ENCODE measurements around the gene PRKAR1B. TPM values are rescaled to one million over a fixed set of nuclear protein-coding genes. Genes with fewer than 3 reads are reported as not detected.

PRKAR1B gene
- total and polyA plus RNA-seq, 10 donors: 9.9 to 39.5 (median 23.5) TPM

GRCh38 chr7:768881-769504 lies 41.9 kb upstream of the PRKAR1B start:
- Histone ChIP-seq H3K27ac (peak overlapping the region in 5 of 8 donors; percentile 3 to 48 (median 22)), H3K4me3 (no peak overlapping the region), H3K4me1 (peaks cover 0 to 24% (median 17%) of the 10 kb centered on the region in 6 donors), H3K27me3 (replicated peaks in 1 of 7) (no peaks in the 10 kb centered on the region), H3K36me3 (peaks cover 8 to 87% (median 30%) of the 10 kb centered on the region in 6 donors), H3K9me3 (no peaks in the 10 kb centered on the region)
- 87 to 91% (median 90%) methylated on average over 14 to 36 of the region's 36 CpGs for WGBS, 5 donors
- intact Hi-C loops (cut with DNase I; ENCODE audit: low total_unique reads): no loop called here
- DNase-seq: no peak
- TF ChIP-seq, protein P1, sequence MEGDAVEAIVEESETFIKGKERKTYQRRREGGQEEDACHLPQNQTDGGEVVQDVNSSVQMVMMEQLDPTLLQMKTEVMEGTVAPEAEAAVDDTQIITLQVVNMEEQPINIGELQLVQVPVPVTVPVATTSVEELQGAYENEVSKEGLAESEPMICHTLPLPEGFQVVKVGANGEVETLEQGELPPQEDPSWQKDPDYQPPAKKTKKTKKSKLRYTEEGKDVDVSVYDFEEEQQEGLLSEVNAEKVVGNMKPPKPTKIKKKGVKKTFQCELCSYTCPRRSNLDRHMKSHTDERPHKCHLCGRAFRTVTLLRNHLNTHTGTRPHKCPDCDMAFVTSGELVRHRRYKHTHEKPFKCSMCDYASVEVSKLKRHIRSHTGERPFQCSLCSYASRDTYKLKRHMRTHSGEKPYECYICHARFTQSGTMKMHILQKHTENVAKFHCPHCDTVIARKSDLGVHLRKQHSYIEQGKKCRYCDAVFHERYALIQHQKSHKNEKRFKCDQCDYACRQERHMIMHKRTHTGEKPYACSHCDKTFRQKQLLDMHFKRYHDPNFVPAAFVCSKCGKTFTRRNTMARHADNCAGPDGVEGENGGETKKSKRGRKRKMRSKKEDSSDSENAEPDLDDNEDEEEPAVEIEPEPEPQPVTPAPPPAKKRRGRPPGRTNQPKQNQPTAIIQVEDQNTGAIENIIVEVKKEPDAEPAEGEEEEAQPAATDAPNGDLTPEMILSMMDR (IDR thresholded peaks at IDR 0.05 in 8 of 11, conservative IDR thresholded peaks at IDR 0.05 in 3 of 11): no peak
- TF ChIP-seq POLR2AphosphoS5 (IDR thresholded peaks at IDR 0.05): peak in 1 of 3 donors; percentile 31

- WGBS, 5 donors: 89 to 94% (median 91%) methylated on average over 65 of the region's 65 CpGs
- intact Hi-C loops (cut with DNase I; ENCODE audit: low total_unique reads): no loop called here
- Histone ChIP-seq H3K4me1 (peaks cover 0 to 24% (median 17%) of the 10 kb centered on the region in 6 donors), H3K27me3 (replicated peaks in 1 of 7) (no peaks in the 10 kb centered on the region), H3K27ac (peak overlapping the region in 4 of 8 donors; percentile 18 to 48 (median 24)), H3K36me3 (peaks cover 9 to 87% (median 38%) of the 10 kb centered on the region in 6 donors), H3K4me3 (no peak overlapping the region), H3K9me3 (no peaks in the 10 kb centered on the region)
- peak; percentile 76 for DNase-seq
- TF ChIP-seq, protein P1 (IDR thresholded peaks at IDR 0.05 in 8 of 11, conservative IDR thresholded peaks at IDR 0.05 in 3 of 11): no peak
- peak in 1 of 3 donors; percentile 11 for TF ChIP-seq POLR2AphosphoS5 (IDR thresholded peaks at IDR 0.05)
These were observed 41.1 kb upstream of the PRKAR1B start for GRCh38 chr7:767941-768731.

DNA sequence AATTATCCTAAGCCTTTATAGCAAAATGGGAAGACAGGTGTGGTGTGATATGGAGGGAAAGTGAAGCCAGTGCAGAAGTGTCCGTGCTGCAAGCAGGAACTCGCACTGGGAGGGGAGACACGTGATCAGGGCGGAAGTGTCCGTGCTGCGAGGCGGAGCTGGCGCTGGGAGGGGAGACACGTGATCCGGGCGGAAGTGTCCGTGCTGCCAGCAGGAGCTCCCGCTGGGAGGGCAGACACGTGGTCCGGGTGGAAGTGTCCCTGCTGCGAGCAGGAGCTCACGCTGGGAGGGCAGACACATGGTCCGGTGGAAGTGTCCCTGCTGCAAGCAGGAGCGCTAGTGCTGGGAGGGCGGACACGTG lies 40.5 kb upstream of the PRKAR1B start:
- H3K27ac ChIP-seq: no peak overlapping the region
- no peak for TF ChIP-seq POLR2A (IDR thresholded peaks at IDR 0.05)
- TF ChIP-seq, protein P1 (IDR thresholded peaks at IDR 0.05 in 8 of 11, conservative IDR thresholded peaks at IDR 0.05 in 3 of 11): no peak
- TF ChIP-seq POLR2AphosphoS5 (IDR thresholded peaks at IDR 0.05): no peak
- 77 to 93% (median 86%) methylated on average over 19 to 21 of the region's 21 CpGs for WGBS, 5 donors
- no peaks in the 10 kb centered on the region for H3K9me3 ChIP-seq
- H3K27me3 ChIP-seq (replicated peaks in 1 of 7): no peaks in the 10 kb centered on the region
- peaks cover 9 to 87% (median 41%) of the 10 kb centered on the region in 6 donors for H3K36me3 ChIP-seq
- intact Hi-C loops (cut with DNase I; ENCODE audit: low total_unique reads): no loop called here
- no peak for DNase-seq
- H3K4me3 ChIP-seq: no peak overlapping the region
- peaks cover 0 to 24% (median 17%) of the 10 kb centered on the region in 6 donors for H3K4me1 ChIP-seq

DNA sequence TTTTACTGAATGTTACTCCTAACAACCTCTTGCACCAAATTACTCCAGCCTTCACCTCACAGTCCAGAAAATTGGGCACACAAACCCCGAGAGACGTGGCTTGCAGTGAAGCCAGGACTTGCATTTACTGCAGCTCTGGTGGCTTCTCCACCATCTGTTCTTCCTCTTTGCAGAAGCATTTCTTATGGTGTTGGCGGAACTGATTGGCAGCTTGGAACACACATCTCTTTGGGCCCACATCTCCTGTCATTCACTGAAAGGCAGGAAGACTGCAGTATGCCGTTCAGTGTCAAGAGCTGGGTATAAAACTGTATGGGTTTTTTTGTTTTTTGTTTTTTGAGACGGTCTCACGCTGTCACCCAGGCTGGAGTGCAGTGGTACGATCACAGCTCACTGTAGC lies 38.3 kb upstream of the PRKAR1B start:
- Histone ChIP-seq H3K4me1 (peaks cover 0 to 4% (median 0%) of the 10 kb centered on the region in 6 donors), H3K27me3 (replicated peaks in 1 of 7) (no peaks in the 10 kb centered on the region), H3K36me3 (peaks cover 9 to 95% (median 52%) of the 10 kb centered on the region in 6 donors), H3K27ac (no peak overlapping the region), H3K4me3 (no peak overlapping the region), H3K9me3 (no peaks in the 10 kb centered on the region)
- intact Hi-C loops (cut with DNase I; ENCODE audit: low total_unique reads): no loop called here
- TF ChIP-seq, protein P1 (IDR thresholded peaks at IDR 0.05 in 8 of 11, conservative IDR thresholded peaks at IDR 0.05 in 3 of 11): no peak
- TF ChIP-seq POLR2AphosphoS5 (IDR thresholded peaks at IDR 0.05) (no peak), POLR2A (IDR thresholded peaks at IDR 0.05) (no peak)
- no peak for DNase-seq
- 95 to 99% (median 96%) methylated on average over 7 of the region's 7 CpGs for WGBS, 5 donors
